Measurements from ENCODE around the gene NOXRED1.

DNA sequence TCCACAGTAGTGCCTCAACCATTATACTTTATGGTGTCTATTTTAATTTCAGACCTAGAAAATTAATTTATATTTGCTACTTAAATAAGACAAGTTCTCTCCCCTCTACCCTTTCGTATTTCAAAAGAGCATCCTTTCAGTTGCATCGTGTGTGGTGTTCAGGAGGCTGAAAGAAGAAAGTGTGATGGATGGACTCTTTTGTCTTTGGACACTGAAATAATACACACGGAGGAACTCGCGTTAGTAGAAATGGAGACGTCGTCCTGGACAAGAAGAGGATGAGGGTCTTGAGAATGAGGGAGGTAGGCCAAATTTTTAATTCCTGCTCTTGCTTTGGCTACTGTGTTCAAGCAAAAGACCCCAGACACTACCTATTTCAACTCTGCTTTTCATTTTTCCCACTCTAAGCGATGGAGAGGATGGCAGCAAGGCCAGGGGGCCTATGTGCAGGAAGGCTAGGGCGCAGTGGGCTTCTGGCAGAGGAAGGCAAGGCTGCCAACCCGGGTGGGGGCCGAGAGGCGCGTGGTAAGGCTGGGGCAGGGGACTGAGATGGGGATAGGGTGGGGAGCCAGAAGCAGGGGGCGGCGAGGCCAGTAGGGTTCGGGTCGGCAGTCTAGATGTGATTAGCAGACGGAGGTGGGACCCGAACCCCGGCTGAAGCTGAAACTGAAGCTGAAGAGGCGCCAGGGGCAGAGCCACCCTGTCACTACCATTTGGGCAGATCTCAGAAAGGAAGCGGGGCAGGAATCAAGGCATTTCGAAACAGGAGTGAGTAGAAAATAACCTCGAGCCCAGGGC lies 47.2 kb downstream of the NOXRED1 start:
- TF ChIP-seq CTCF (IDR thresholded peaks at IDR 0.05): no peak
- no peak for TF ChIP-seq POLR2A (IDR thresholded peaks at IDR 0.05)

Data from lower leg skin (tissue), 3 donors.